K562 (cell line): ENCODE data around the gene PLEKHM2.

ENCODE experiments used
- GATAD2A ChIP-seq: fragments of 450-650 bp; IDR thresholded peaks from 2 replicates; pipeline ENCODE4 v1.6.1; 2017
- SRSF7 ChIP-seq: fragments of 200-400 bp; formaldehyde crosslinking; optimal IDR thresholded peaks from 2 replicates; pipeline ENCODE3; 2017; ENCODE audit warnings: mild to moderate bottlenecking, low read depth, low read length
- STAT5B ChIP-seq: fragments of 250-450 bp; sonication (Bioruptor Pico); IDR thresholded peaks from 2 replicates; pipeline ENCODE4 v1.8.0; 2021; ENCODE audit warnings: mild to moderate bottlenecking, inconsistent platforms
- TAF1 ChIP-seq: IDR thresholded peaks from 2 replicates; pipeline ENCODE4 v1.6.1; 2011; ENCODE audit warnings: mild to moderate bottlenecking, low read length, moderate library complexity; ENCODE audit not compliant: insufficient read depth, control insufficient read depth, severe bottlenecking; ENCODE audit errors: extremely low read depth
- ZNF589 ChIP-seq: fragments of 200-800 bp; sonication (Bioruptor generic); IDR thresholded peaks from 2 replicates; pipeline ENCODE4 v1.6.1; 2016; ENCODE audit warnings: low read depth, missing genetic modification characterization, missing compliant biosample characterization
- TF ChIP-seq, protein P1 (sequence below), 3 experiments: IDR thresholded peaks in 2 of 3; conservative IDR thresholded peaks in 1 of 3; 2 replicates each; pipeline ENCODE4 v1.5.1; 2011 to 2012; ENCODE audit warnings: low read length in 3 of 3, mild to moderate bottlenecking in 3 of 3, control low read depth in 2 of 3, improper control_type of control experiment in 1 of 3, inconsistent platforms in 1 of 3, low read depth in 1 of 3, mixed read lengths in 1 of 3, moderate library complexity in 1 of 3; ENCODE audit not compliant: insufficient read depth in 2 of 3

- TF ChIP-seq, protein P1, sequence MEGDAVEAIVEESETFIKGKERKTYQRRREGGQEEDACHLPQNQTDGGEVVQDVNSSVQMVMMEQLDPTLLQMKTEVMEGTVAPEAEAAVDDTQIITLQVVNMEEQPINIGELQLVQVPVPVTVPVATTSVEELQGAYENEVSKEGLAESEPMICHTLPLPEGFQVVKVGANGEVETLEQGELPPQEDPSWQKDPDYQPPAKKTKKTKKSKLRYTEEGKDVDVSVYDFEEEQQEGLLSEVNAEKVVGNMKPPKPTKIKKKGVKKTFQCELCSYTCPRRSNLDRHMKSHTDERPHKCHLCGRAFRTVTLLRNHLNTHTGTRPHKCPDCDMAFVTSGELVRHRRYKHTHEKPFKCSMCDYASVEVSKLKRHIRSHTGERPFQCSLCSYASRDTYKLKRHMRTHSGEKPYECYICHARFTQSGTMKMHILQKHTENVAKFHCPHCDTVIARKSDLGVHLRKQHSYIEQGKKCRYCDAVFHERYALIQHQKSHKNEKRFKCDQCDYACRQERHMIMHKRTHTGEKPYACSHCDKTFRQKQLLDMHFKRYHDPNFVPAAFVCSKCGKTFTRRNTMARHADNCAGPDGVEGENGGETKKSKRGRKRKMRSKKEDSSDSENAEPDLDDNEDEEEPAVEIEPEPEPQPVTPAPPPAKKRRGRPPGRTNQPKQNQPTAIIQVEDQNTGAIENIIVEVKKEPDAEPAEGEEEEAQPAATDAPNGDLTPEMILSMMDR (IDR thresholded peaks at IDR 0.05 in 2 of 3, conservative IDR thresholded peaks at IDR 0.05 in 1 of 3; ENCODE audit: insufficient read depth in 2 of 3, low read depth in 1 of 3, low read length in 3 of 3), result no peak
- no peak for TF ChIP-seq GATAD2A
- TF ChIP-seq SRSF7, result no peak
- TF ChIP-seq ZNF589 (CRISPR knock-in tag), result no peak
- no peak for TF ChIP-seq STAT5B (CRISPR knock-in tag)
- TF ChIP-seq TAF1, result no peak
Measured at GRCh38 chr1:15696956-15697521, 12.9 kb downstream of the PLEKHM2 start.
